A673 (cell line): ENCODE measurements around the gene CUBN.

Experiments used
- EZH2 ChIP-seq: fragments of 200-600 bp; sonication (generic); IDR thresholded peaks from 2 replicates; pipeline ENCODE4 v1.6.1; 2017; ENCODE audit warnings: borderline replicate concordance, low read depth, mild to moderate bottlenecking, mixed read lengths, antibody characterized with exemption, low read length; ENCODE audit not compliant: poor library complexity, severe bottlenecking
- TF ChIP-seq, protein P1 (sequence below): fragments of 300-800, 200-600 bp; sonication (generic); conservative IDR thresholded peaks from 2 replicates; pipeline ENCODE4 v1.5.1; 2017; ENCODE audit warnings: low read depth, mild to moderate bottlenecking, antibody characterized with exemption, low read length, moderate library complexity, mixed read lengths

DNA sequence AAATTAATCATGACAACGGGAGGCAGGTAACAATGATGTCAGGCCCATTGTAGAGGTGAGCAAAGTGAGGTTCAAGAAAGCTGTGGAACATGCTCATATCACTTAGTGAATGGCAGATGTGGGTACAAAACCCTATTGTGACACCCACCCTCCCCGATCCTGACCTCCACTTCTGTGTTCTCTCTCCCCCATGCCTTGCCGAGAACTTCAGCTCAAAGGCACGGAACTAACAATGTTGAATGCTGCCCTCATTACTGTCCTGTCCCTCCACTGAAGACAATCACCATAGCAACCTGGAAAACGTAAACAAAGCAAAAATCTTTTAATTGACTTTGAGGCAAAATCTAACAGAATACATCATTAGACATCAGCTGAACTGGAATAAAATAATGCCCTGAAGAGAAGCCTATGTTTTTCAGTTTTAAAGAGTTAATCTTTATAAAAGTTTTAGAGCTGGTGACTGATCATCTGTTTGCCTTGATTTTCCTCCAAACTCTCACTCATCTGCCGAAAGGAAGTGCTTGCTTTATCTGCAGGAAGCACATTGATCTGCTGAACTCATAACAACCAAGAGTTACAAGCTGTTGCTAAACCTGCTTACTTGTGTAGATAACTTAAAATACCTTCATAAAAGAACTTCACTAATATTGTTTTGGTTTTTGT is 133.6 kb downstream of the CUBN start:
- TF ChIP-seq, protein P1, sequence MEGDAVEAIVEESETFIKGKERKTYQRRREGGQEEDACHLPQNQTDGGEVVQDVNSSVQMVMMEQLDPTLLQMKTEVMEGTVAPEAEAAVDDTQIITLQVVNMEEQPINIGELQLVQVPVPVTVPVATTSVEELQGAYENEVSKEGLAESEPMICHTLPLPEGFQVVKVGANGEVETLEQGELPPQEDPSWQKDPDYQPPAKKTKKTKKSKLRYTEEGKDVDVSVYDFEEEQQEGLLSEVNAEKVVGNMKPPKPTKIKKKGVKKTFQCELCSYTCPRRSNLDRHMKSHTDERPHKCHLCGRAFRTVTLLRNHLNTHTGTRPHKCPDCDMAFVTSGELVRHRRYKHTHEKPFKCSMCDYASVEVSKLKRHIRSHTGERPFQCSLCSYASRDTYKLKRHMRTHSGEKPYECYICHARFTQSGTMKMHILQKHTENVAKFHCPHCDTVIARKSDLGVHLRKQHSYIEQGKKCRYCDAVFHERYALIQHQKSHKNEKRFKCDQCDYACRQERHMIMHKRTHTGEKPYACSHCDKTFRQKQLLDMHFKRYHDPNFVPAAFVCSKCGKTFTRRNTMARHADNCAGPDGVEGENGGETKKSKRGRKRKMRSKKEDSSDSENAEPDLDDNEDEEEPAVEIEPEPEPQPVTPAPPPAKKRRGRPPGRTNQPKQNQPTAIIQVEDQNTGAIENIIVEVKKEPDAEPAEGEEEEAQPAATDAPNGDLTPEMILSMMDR: no peak
- no peak for TF ChIP-seq EZH2
